ENCODE results near the gene HIGD2A. TPM values are rescaled to one million over a fixed set of nuclear protein-coding genes. Genes with fewer than 3 reads are reported as not detected.

The HIGD2A gene
- total and polyA plus RNA-seq, 2 experiments from 2014 or later = 109 to 224 TPM

DNA sequence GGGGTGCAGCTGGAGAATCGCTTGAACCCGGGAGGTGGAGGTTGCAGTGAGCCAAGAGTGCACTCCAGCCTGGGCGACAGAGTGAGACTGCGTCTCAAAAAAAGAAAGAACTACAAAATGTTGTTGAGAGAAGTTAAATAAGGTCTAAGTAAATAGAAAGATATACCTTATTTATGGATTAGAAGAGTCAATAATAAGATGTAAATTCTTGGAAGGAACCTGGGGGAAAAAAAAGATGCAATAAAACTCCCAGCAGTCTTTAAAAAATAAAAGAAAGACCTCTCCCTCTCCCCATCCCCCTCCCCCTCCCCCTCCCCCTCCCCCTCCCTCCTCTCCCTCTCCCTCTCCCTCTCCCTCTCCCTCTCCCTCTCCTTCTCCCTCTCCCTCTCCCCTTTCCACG, 44.2 kb downstream of the HIGD2A start:
- TF ChIP-seq EZH2 (IDR thresholded peaks at IDR 0.05; ENCODE audit: borderline replicate concordance) = no peak
- TF ChIP-seq, protein P1, sequence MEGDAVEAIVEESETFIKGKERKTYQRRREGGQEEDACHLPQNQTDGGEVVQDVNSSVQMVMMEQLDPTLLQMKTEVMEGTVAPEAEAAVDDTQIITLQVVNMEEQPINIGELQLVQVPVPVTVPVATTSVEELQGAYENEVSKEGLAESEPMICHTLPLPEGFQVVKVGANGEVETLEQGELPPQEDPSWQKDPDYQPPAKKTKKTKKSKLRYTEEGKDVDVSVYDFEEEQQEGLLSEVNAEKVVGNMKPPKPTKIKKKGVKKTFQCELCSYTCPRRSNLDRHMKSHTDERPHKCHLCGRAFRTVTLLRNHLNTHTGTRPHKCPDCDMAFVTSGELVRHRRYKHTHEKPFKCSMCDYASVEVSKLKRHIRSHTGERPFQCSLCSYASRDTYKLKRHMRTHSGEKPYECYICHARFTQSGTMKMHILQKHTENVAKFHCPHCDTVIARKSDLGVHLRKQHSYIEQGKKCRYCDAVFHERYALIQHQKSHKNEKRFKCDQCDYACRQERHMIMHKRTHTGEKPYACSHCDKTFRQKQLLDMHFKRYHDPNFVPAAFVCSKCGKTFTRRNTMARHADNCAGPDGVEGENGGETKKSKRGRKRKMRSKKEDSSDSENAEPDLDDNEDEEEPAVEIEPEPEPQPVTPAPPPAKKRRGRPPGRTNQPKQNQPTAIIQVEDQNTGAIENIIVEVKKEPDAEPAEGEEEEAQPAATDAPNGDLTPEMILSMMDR (IDR thresholded peaks at IDR 0.05; ENCODE audit: poor library complexity) = no peak
- TF ChIP-seq EZH2phosphoT487 (IDR thresholded peaks at IDR 0.05; ENCODE audit: low read depth, severe bottlenecking, unreplicated experiment) = no peak
- no peaks in the 10 kb centered on the region for H3K36me3 ChIP-seq (replicated peaks; ENCODE audit: insufficient read depth, low read depth)
- H4K20me1 ChIP-seq (ENCODE audit: insufficient read depth, poor library complexity, severe bottlenecking) = no peaks in the 10 kb centered on the region
- 98% methylated on average over 5 of the region's 5 CpGs for WGBS (ENCODE audit: low lambda C conversion rate, missing lambda C conversion rate)
- no peaks in the 10 kb centered on the region for H3K4me1 ChIP-seq (ENCODE audit: insufficient read depth)
- no peak overlapping the region for H2AFZ ChIP-seq
- H3K27ac ChIP-seq = no peak overlapping the region
- H3K79me2 ChIP-seq = no peaks in the 10 kb centered on the region
- no peak overlapping the region for H3K4me3 ChIP-seq
- H3K9me2 ChIP-seq (replicated peaks; ENCODE audit: insufficient read depth) = no peaks in the 10 kb centered on the region
- no peaks in the 10 kb centered on the region for H3K9me3 ChIP-seq (ENCODE audit: low read depth)
- H3K27me3 ChIP-seq = no peaks in the 10 kb centered on the region
- DNase-seq (ENCODE audit: low spot score) = no peak
- no peak overlapping the region for H3K4me2 ChIP-seq

DNA sequence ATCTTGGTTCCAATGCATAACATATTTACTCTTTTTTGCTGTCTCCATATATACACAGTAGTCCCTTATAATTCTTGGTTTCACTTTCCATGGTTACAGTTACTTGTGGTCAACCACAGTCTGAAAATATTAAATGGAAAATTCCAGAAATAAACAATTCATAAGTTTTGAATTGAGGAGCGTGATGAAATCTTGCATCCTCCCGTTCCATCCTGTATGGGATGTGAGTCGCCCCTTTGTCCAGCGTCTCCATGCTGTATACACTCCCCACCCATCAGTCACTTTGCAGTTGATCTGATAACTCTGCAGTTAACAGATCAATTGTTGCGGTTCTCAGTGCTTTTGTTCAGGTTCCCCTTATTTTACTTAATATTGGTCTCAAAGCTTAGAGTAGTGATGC, 48.1 kb downstream of the HIGD2A start:
- Histone ChIP-seq H3K27me3 (no peaks in the 10 kb centered on the region), H3K9me2 (replicated peaks; ENCODE audit: insufficient read depth) (no peaks in the 10 kb centered on the region), H2AFZ (no peak overlapping the region), H3K36me3 (replicated peaks; ENCODE audit: insufficient read depth, low read depth) (no peaks in the 10 kb centered on the region), H3K9me3 (ENCODE audit: low read depth) (no peaks in the 10 kb centered on the region), H3K79me2 (no peaks in the 10 kb centered on the region), H3K4me1 (ENCODE audit: insufficient read depth) (no peaks in the 10 kb centered on the region), H3K4me2 (no peak overlapping the region), H4K20me1 (ENCODE audit: insufficient read depth, poor library complexity, severe bottlenecking) (no peaks in the 10 kb centered on the region), H3K27ac (no peak overlapping the region), H3K4me3 (no peak overlapping the region)
- no peak for TF ChIP-seq EZH2phosphoT487 (IDR thresholded peaks at IDR 0.05; ENCODE audit: low read depth, severe bottlenecking, unreplicated experiment)
- TF ChIP-seq EZH2 (IDR thresholded peaks at IDR 0.05; ENCODE audit: borderline replicate concordance) = no peak
- TF ChIP-seq, protein P1 (IDR thresholded peaks at IDR 0.05; ENCODE audit: poor library complexity) = no peak
- DNase-seq (ENCODE audit: low spot score) = no peak
- 68% methylated on average over 5 of the region's 5 CpGs for WGBS (ENCODE audit: low lambda C conversion rate, missing lambda C conversion rate)

DNA sequence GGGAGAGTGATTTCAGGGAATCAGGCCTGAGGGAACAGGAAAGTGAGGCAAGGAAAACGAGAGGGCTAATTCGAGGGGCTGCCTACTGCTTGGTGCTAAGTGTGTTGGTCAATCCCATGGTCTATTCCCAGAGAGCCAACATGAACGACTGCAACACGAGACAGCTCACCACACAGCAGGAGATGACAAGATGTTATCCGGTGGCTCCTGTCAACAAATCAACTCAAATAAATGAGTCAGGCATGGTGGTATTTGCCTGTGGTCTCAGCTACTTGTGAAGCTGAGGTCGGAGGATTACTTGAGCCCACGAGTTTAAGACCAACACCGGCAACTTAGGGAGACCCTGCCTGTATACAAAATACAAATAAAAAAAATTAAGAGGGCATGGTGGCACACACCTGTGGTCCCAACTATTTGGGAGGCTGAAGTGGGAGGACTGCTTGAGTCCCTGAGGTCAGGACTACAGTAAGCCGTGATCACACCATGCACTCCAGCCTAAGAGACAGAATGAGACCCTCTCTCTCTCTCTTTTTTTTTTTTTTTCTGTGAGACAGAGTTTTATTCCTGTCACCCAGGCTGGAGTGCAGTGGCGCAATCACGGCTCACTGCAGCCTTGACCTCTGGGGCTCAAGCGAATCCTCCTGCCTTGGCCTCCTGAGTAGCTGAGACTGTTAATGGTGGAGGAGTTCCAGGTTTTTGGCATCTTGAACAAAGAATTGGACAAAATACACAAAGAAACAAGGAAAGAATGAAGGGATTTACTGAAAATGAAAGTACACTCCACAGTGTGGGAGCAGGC, 50.6 kb downstream of the HIGD2A start:
- H3K4me2 ChIP-seq = no peak overlapping the region

More for the DNA sequence above, 50.6 kb downstream of the HIGD2A start:
- H3K27ac ChIP-seq = no peak overlapping the region
- DNase-seq (ENCODE audit: low spot score) = no peak
- 57% methylated on average over 12 of the region's 12 CpGs for WGBS (ENCODE audit: low lambda C conversion rate, missing lambda C conversion rate)
- H2AFZ ChIP-seq = no peak overlapping the region
- no peak overlapping the region for H3K4me3 ChIP-seq
- H4K20me1 ChIP-seq (ENCODE audit: insufficient read depth, poor library complexity, severe bottlenecking) = no peaks in the 10 kb centered on the region
- no peaks in the 10 kb centered on the region for H3K9me3 ChIP-seq (ENCODE audit: low read depth)
- no peaks in the 10 kb centered on the region for H3K79me2 ChIP-seq
- TF ChIP-seq EZH2 (IDR thresholded peaks at IDR 0.05; ENCODE audit: borderline replicate concordance) = no peak
- H3K27me3 ChIP-seq = no peaks in the 10 kb centered on the region
- H3K36me3 ChIP-seq (replicated peaks; ENCODE audit: insufficient read depth, low read depth) = no peaks in the 10 kb centered on the region
- H3K4me1 ChIP-seq (ENCODE audit: insufficient read depth) = no peaks in the 10 kb centered on the region
- H3K9me2 ChIP-seq (replicated peaks; ENCODE audit: insufficient read depth) = no peaks in the 10 kb centered on the region

MicroRNA genes within 50 kb of the gene (microRNA counts, 767-probe panel; counts per million panel counts)
- not detected for microRNA hsa-miR-1271-5p

Small RNA genes within 50 kb of the gene (microRNA-seq; reads per million reads assigned to microRNA genes)
- 11.2 reads per million, percentile 26 among the genes with 10 or more reads in this experiment for gene MIR1271

Small RNA genes within 50 kb of the gene (small RNA-seq; reads per million reads assigned to genes)
- gene AC010297.1 (not detected), gene MIR1271 (5.1 reads per million, percentile 93 among the genes with 10 or more reads in this experiment)

Other genes with a start within 250 kb of the HIGD2A start
- gene SIMC1, start 150.3 kb upstream of the HIGD2A start, total RNA-seq = 27.0 and 34.7 TPM in 2 replicates
- gene SIMC1, start 150.3 kb upstream of the HIGD2A start, polyA plus RNA-seq = 37.6 and 44.2 TPM in 2 replicates
- 98.3 and 104 TPM in 2 replicates for gene KIAA1191, start 27.0 kb upstream of the HIGD2A start, total RNA-seq
- 96.8 and 110 TPM in 2 replicates for gene KIAA1191, start 27.0 kb upstream of the HIGD2A start, polyA plus RNA-seq
- 6.7 and 8.9 TPM in 2 replicates for gene ARL10, start 23.3 kb upstream of the HIGD2A start, total RNA-seq
- gene ARL10, start 23.3 kb upstream of the HIGD2A start, polyA plus RNA-seq = 2.5 and 4.4 TPM in 2 replicates
- 22.9 and 25.6 TPM in 2 replicates for gene NOP16, start 153 bp upstream of the HIGD2A start, total RNA-seq
- 64.0 and 82.3 TPM in 2 replicates for gene NOP16, start 153 bp upstream of the HIGD2A start, polyA plus RNA-seq
- gene CLTB, start 27.8 kb downstream of the HIGD2A start, total RNA-seq = 131 and 139 TPM in 2 replicates
- 284 and 289 TPM in 2 replicates for gene CLTB, start 27.8 kb downstream of the HIGD2A start, polyA plus RNA-seq
- gene FAF2, start 59.6 kb downstream of the HIGD2A start, total RNA-seq = 63.1 and 66.4 TPM in 2 replicates
- gene FAF2, start 59.6 kb downstream of the HIGD2A start, polyA plus RNA-seq = 43.0 and 47.3 TPM in 2 replicates
- 9.5 and 13.0 TPM in 2 replicates for gene RNF44, start 148.7 kb downstream of the HIGD2A start, total RNA-seq
- 17.4 and 19.6 TPM in 2 replicates for gene RNF44, start 148.7 kb downstream of the HIGD2A start, polyA plus RNA-seq
- 24.8 and 29.8 TPM in 2 replicates for gene CDHR2, start 160.6 kb downstream of the HIGD2A start, total RNA-seq
- 16.3 and 28.3 TPM in 2 replicates for gene CDHR2, start 160.6 kb downstream of the HIGD2A start, polyA plus RNA-seq
- gene GPRIN1, start 221.4 kb downstream of the HIGD2A start, total RNA-seq = 1.4 and 1.6 TPM in 2 replicates
- gene GPRIN1, start 221.4 kb downstream of the HIGD2A start, polyA plus RNA-seq = 2.2 and 3.9 TPM in 2 replicates
- gene SNCB, start 241.8 kb downstream of the HIGD2A start, total RNA-seq = not detected in 2 replicates
- gene SNCB, start 241.8 kb downstream of the HIGD2A start, polyA plus RNA-seq = 0.57 TPM in 1 of 2 replicates, not detected in the other
- gene EIF4E1B, start 241.9 kb downstream of the HIGD2A start, total RNA-seq = not detected in 2 replicates
- gene EIF4E1B, start 241.9 kb downstream of the HIGD2A start, polyA plus RNA-seq = not detected in 2 replicates

All from hepatocyte (in vitro differentiated cells).